Measurements from ENCODE around the gene VKORC1. TPM values are rescaled to one million over a fixed set of nuclear protein-coding genes. Genes with fewer than 3 reads are reported as not detected.

VKORC1 gene
- total and polyA plus RNA-seq, 4 donors, result 29.9 to 519 (median 263) TPM

GRCh38 chr16:31108794-31109558 is 14.4 kb upstream of the VKORC1 start:
- peaks cover 20 to 55% (median 40%) of the 10 kb centered on the region in 4 donors for H3K4me1 ChIP-seq (ENCODE audit: control insufficient read depth in 4 of 4, insufficient read depth in 4 of 4, low read length in 3 of 4)
- H3K27me3 ChIP-seq (ENCODE audit: control insufficient read depth in 4 of 4, insufficient read depth in 4 of 4, low read length in 3 of 4), result no peaks in the 10 kb centered on the region
- H3K9ac ChIP-seq (ENCODE audit: low read depth in 1 of 2, low read length in 2 of 2), result peak overlapping the region; percentile 34 to 72
- TF ChIP-seq NR2F2 (IDR thresholded peaks at IDR 0.05) (no peak), RXRA (IDR thresholded peaks at IDR 0.05) (no peak)
- peak overlapping the region; percentile 86 to 96 for H3K27ac ChIP-seq (ENCODE audit: low read depth in 1 of 2, low read length in 2 of 2)
- peaks cover 0 to 10% (median 6%) of the 10 kb centered on the region in 4 donors for H3K36me3 ChIP-seq (ENCODE audit: control insufficient read depth in 4 of 4, insufficient read depth in 3 of 4, low read depth in 1 of 4, low read length in 3 of 4)
- DNase-seq (ENCODE audit: low spot score), result no peak
- WGBS, result 53% methylated on average over 57 of the region's 57 CpGs
- peak overlapping the region; percentile 53 to 91 (median 61) for H3K4me3 ChIP-seq (ENCODE audit: low read depth in 1 of 3, low read length in 3 of 3)
- no peaks in the 10 kb centered on the region for H3K9me3 ChIP-seq (ENCODE audit: control insufficient read depth in 4 of 4, low read length in 3 of 4)

DNA sequence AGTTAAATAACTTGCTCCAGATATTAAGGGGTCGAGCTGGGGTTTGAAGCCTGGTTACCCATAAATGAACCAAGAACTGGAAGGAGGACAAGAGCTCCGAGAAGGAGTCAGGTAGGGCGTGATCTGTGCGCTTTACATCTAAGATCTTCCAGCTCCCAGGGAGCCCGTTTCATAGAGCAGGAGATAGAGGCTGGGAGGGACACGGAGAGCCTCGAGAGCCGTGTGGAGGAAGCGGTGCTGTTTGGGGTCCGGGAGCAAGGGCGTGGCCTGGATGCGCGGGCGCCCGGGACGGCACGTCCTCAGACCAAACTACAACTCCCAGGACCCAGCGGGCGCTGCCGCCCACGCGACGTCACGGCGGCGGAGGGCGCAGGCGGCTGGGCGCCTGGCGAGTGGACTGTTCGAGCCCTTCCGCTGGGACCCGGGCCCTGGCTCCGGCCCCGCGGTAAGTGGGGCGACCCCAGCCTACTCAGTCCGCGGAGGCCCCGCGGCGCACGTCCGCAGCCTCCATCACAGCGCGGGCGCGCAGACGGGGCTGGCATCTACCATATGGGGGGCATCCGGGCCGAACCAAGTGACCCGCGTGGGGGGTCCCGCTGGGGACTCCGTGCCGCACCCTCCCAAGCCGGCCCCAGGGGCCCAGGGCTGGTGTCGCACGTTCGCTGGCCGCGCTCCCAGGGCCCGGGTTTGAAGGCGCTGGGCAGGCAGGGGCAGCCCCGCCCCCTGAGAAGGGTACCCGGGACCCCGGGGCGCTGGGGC is 13.6 kb upstream of the VKORC1 start, which contains the start of gene BCKDK:
BCKDK (plus strand) TSS at position 352 of the 759 bp plus-strand sequence. CDS start 838 bp downstream, outside the sequence.
- no peaks in the 10 kb centered on the region for H3K27me3 ChIP-seq (ENCODE audit: control insufficient read depth in 4 of 4, insufficient read depth in 4 of 4, low read length in 3 of 4)
- 4% methylated on average over 68 of the region's 68 CpGs for WGBS
- peak within 1 kb of the TSS; percentile 34 to 72 for H3K9ac ChIP-seq (ENCODE audit: low read depth in 1 of 2, low read length in 2 of 2)
- DNase-seq (ENCODE audit: low spot score), result peak; percentile 68
- H3K9me3 ChIP-seq (ENCODE audit: control insufficient read depth in 4 of 4, low read length in 3 of 4), result no peaks in the 10 kb centered on the region
- H3K36me3 ChIP-seq (ENCODE audit: control insufficient read depth in 4 of 4, insufficient read depth in 3 of 4, low read depth in 1 of 4, low read length in 3 of 4), result peaks cover 0 to 10% (median 6%) of the 10 kb centered on the region in 4 donors
- TF ChIP-seq JUND (IDR thresholded peaks at IDR 0.05) (no peak), FOXA1 (IDR thresholded peaks at IDR 0.05) (no peak), RXRA (IDR thresholded peaks at IDR 0.05) (no peak), YY1 (IDR thresholded peaks at IDR 0.05) (no peak), EGR1 (IDR thresholded peaks at IDR 0.05; ENCODE audit: low read depth in 2 of 2) (peak; percentile 53 to 74), FOXA2 (IDR thresholded peaks at IDR 0.05) (no peak), ZBTB33 (IDR thresholded peaks at IDR 0.05) (no peak), HNF4A (conservative IDR thresholded peaks at IDR 0.05) (no peak), CTCF (IDR thresholded peaks at IDR 0.05; ENCODE audit: low read depth, low read length, missing input control) (no peak), REST (IDR thresholded peaks at IDR 0.05) (no peak), GABPA (IDR thresholded peaks at IDR 0.05 in 1 of 2, conservative IDR thresholded peaks at IDR 0.05 in 1 of 2) (peak in 1 of 2 donors; percentile 11)
- H3K27ac ChIP-seq (ENCODE audit: low read depth in 1 of 2, low read length in 2 of 2), result peak within 1 kb of the TSS; percentile 86 to 96
- peaks cover 13 to 48% (median 33%) of the 10 kb centered on the region in 4 donors for H3K4me1 ChIP-seq (ENCODE audit: control insufficient read depth in 4 of 4, insufficient read depth in 4 of 4, low read length in 3 of 4)
- peak within 1 kb of the TSS; percentile 53 to 91 (median 61) for H3K4me3 ChIP-seq (ENCODE audit: low read depth in 1 of 3, low read length in 3 of 3)

Data from liver (tissue), 9 donors.